ENCODE results near the gene DHDDS. TPM values are rescaled to one million over a fixed set of nuclear protein-coding genes. Genes with fewer than 3 reads are reported as not detected.

The DHDDS gene
- total RNA-seq, 2 donors from 2014 or later: 83.5 to 88.5 TPM

DNA sequence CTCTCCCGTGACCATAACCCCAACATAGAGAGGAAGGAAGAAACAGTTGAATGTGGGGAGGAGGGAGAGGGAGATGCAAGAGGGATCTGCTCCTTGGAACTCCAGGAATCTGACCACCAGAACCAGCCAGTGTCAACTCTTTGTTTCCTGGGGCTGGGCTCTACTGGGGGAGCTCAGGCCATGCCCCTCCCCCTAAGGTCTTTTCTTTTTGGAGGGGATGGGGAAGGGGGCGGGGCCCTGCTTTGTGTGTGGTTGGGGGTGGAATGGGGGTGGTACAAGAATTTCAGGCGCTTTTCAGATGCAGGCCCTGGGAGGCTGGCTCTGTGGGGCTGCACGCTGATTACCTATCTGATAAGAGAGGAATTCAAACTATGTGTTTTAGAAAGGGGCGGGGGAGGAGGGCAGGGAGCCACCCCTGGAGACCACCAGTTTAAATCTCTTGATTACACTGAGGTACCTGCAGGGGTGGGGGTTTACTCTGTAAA, 13.2 kb upstream of the DHDDS start:
- no peak for DNase-seq
- intact Hi-C loops (cut with DNase I): no loop called here

DNA sequence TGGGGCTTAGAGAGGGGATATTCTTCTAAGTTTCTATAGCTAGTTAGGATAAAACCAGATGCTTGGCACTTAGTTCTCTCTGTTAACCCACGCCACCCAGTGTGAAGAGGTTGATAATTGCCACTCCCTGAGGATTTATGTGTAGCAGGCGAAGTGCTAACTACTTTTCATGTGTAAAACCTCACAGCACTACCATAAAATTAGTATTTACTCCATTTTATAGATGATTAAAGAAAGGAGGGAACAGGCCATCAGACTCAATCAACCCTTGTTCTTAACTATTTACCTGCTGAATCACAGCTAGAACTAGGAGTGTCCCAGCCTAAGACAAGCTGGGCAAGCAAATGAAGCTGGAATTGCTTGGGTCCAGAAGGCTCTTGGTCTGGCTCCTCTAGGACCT, 12.6 kb upstream of the DHDDS start:
- no peak overlapping the region for H3K9ac ChIP-seq (ENCODE audit: low read depth in 2 of 2, low read length in 2 of 2)
- H3K27me3 ChIP-seq: peaks cover 3% of the 10 kb centered on the region
- H3K36me3 ChIP-seq: no peaks in the 10 kb centered on the region
- TF ChIP-seq, protein P1, sequence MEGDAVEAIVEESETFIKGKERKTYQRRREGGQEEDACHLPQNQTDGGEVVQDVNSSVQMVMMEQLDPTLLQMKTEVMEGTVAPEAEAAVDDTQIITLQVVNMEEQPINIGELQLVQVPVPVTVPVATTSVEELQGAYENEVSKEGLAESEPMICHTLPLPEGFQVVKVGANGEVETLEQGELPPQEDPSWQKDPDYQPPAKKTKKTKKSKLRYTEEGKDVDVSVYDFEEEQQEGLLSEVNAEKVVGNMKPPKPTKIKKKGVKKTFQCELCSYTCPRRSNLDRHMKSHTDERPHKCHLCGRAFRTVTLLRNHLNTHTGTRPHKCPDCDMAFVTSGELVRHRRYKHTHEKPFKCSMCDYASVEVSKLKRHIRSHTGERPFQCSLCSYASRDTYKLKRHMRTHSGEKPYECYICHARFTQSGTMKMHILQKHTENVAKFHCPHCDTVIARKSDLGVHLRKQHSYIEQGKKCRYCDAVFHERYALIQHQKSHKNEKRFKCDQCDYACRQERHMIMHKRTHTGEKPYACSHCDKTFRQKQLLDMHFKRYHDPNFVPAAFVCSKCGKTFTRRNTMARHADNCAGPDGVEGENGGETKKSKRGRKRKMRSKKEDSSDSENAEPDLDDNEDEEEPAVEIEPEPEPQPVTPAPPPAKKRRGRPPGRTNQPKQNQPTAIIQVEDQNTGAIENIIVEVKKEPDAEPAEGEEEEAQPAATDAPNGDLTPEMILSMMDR (IDR thresholded peaks at IDR 0.05): no peak
- no peaks in the 10 kb centered on the region for H3K9me3 ChIP-seq
- no peak overlapping the region for H3K4me3 ChIP-seq
- intact Hi-C loops (cut with DNase I): no loop called here
- H3K27ac ChIP-seq: no peak overlapping the region
- no peak for DNase-seq
- no peaks in the 10 kb centered on the region for H3K4me1 ChIP-seq

More for the DNA sequence above, 13.2 kb upstream of the DHDDS start:
- H3K27ac ChIP-seq: no peak overlapping the region
- no peaks in the 10 kb centered on the region for H3K36me3 ChIP-seq
- no peak overlapping the region for H3K4me3 ChIP-seq
- no peak overlapping the region for H3K9ac ChIP-seq (ENCODE audit: low read depth in 2 of 2, low read length in 2 of 2)
- H3K27me3 ChIP-seq: peaks cover 6% of the 10 kb centered on the region
- H3K9me3 ChIP-seq: no peaks in the 10 kb centered on the region
- TF ChIP-seq, protein P1 (IDR thresholded peaks at IDR 0.05): no peak
- H3K4me1 ChIP-seq: no peaks in the 10 kb centered on the region

DNA sequence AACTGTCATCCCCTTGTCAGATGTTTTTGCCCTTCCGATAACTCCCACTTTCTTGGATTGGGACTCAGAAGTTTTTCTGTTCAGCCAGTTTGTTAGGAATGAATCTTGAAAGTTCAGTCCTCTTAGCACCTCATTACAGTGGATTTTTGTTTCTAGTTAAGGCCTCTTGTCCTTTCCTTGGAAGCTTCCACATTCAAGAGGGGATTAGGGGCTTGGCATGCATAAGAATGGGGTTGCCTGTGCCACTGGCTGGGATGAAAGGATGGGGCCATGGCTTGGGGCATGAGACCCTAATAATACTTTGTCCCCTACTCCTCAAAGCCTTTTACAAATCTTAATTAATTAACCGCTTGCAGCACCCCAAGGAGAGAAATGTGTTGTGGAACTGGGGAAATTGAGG, 2.4 kb upstream of the DHDDS start:
- no peak for DNase-seq
- intact Hi-C loops (cut with DNase I): no loop called here
- Histone ChIP-seq H3K9me3 (no peaks in the 10 kb centered on the region), H3K9ac (ENCODE audit: low read depth in 2 of 2, low read length in 2 of 2) (no peak overlapping the region), H3K27me3 (no peaks in the 10 kb centered on the region), H3K27ac (no peak overlapping the region), H3K4me3 (no peak overlapping the region), H3K4me1 (peaks cover 13% of the 10 kb centered on the region), H3K36me3 (no peaks in the 10 kb centered on the region)
- TF ChIP-seq, protein P1 (IDR thresholded peaks at IDR 0.05): no peak

DNA sequence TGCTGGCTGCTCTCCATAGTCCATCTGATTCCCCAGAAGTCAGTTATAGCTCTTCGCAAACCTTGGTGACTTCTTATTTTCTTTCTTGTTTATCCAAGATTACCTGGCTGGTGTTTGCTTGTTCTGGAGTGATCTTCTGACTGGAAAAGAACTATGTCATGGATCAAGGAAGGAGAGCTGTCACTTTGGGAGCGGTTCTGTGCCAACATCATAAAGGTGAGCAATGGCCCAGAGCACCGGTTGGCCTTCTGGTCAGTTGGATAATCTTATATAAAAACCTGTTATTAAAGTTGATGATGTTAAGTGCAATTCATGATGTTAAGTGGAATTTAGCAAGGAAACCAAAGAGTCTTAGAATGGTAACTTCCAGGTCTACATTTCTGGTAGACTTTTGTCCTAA, 672 bp downstream of the DHDDS start:
- Histone ChIP-seq H3K9me3 (no peaks in the 10 kb centered on the region), H3K4me1 (peaks cover 13% of the 10 kb centered on the region), H3K36me3 (peaks cover 1% of the 10 kb centered on the region), H3K27ac (peak overlapping the region; percentile 79), H3K9ac (ENCODE audit: low read depth in 2 of 2, low read length in 2 of 2) (peak overlapping the region; percentile 72 to 79), H3K27me3 (no peaks in the 10 kb centered on the region), H3K4me3 (peak overlapping the region; percentile 60)
- peak; percentile 38 for DNase-seq
- intact Hi-C loops (cut with DNase I): no loop called here
- TF ChIP-seq, protein P1 (IDR thresholded peaks at IDR 0.05): no peak

DNA sequence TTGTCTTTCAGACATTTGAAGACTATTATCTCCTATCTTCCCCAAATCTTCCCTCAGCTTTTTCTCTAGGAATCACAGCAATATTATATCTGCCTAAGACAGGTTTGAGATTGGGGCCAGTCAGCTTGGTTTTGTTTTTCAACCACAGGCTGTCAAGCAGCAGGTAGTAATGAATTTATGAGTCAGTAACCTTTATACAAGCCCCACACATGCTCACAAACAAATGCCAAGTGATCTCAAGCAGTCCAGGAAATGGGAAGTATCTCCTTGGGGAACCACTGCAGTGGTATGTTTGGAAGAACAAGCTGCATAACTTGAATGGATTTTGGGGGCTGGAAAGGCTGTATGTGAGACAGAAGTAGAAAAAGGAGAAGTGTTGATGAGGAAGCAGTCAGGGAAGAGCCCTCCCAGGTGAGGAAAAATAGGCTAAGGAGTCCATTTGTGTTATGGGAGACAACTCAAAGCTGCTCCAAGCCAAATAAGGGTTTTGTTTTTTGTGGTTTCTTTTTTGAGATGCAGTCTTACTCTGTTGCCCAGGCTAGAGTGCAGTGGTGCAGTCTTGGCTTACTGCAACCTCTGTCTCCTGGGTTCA, 2.1 kb downstream of the DHDDS start:
- no peaks in the 10 kb centered on the region for H3K27me3 ChIP-seq
- H3K9ac ChIP-seq (ENCODE audit: low read depth in 2 of 2, low read length in 2 of 2): no peak overlapping the region
- H3K27ac ChIP-seq: peak overlapping the region; percentile 37
- intact Hi-C loops (cut with DNase I): no loop called here
- peaks cover 8% of the 10 kb centered on the region for H3K36me3 ChIP-seq
- H3K4me1 ChIP-seq: peaks cover 13% of the 10 kb centered on the region
- H3K9me3 ChIP-seq: no peaks in the 10 kb centered on the region
- no peak overlapping the region for H3K4me3 ChIP-seq
- no peak for DNase-seq
- TF ChIP-seq, protein P1 (IDR thresholded peaks at IDR 0.05): no peak
